ENCODE measurements around the gene GLP1R. TPM values are rescaled to one million over a fixed set of nuclear protein-coding genes. Genes with fewer than 3 reads are reported as not detected.
"Not testable (repeated sequence)": the region's sequence is repeated elsewhere in the genome, so short reads cannot be mapped to it uniquely, and the experiment has no call there.

The GLP1R gene
- total RNA-seq, 1 donor from 2014 or later = 0.03 TPM

DNA sequence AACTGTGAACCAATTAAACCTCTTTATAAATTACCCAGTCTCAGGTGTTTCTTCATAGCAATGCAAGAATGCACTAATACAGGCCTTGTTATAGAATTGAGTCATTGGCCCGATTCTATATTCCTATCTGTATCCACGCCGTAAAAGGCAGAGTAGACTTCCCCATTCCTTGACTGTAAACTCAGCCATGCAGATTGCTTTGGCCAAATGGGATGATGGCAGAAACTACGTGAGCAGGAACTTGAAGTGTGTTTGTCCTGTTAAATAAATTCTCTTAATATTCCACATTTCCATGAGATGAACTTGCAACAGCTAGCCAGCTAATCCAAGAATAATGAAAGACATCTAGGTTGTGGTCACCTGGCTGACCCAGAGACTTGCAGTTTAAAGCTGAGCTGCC, 70.3 kb downstream of the GLP1R start:
- DNase-seq (ENCODE audit: low read depth) = no peak

- no peak for DNase-seq (ENCODE audit: low read depth)
Observed at GRCh38 chr6:39124114-39124513, 75.5 kb downstream of the GLP1R start.

GRCh38 chr6:39128106-39128505, 79.5 kb downstream of the GLP1R start:
- DNase-seq (ENCODE audit: low read depth) = no peak

DNA sequence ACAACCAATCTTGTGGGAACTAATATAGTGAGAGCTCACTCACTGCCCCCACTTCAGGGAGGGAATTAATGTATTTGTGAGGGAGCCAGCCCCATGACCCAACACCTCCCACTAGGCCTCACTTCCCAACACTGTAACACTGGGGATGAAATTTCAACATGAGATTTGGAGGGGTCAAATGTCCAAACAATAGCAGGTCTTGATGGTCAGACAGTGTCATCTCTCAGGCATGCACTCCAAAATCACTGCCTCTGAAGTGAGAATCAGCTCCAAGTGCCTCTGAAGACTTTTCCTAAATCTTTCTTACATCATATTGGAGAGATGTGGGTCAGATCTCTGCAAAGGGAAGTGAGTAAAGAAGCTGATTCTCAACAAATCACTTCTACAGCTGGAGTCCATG, 80.3 kb downstream of the GLP1R start:
- no peak for DNase-seq (ENCODE audit: low read depth)

- no peak for DNase-seq (ENCODE audit: low read depth)
Observed at GRCh38 chr6:39130691-39131090, 82.1 kb downstream of the GLP1R start.

DNA sequence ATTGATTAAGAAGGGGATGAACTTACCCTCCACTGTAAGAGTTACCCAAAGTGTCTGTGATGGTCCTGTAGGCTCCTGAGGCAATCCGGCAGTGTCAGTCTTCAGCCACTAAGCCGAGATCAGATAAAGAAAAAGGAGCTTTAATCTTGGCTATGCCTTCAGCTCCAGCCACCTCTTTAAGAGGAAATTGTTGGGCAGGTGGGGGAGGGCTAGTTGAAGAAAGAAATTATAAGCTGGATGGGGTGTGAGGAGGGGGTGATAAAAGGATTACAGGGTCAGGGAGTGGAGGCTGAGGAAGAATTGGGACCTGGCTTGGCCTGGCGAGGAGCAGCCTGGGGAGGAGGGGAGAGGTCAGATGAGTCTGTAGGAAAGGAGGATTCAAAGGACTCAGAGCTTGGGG, 86.2 kb downstream of the GLP1R start:
- not testable (repeated sequence) for DNase-seq (ENCODE audit: low read depth)

DNA sequence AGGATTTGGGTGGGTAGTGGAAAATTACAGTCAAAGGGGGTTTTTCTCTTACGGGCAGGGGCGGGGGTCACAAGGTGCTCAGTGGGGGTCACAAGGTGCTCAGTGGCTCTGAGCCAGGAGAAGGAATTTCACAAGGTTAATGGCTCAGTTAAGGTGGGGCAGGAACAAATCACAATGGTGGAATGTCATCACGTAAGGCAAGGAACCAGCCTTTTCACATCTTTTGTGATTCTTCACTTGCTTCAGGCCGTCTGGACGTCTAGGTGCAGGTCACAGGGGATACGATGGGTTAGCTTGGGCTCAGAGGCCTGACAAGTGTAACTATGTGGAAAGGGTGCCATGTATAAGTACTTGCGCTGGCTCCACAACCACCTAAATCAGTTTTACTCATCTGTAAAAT, 87.6 kb downstream of the GLP1R start:
- not testable (repeated sequence) for DNase-seq (ENCODE audit: low read depth)

DNA sequence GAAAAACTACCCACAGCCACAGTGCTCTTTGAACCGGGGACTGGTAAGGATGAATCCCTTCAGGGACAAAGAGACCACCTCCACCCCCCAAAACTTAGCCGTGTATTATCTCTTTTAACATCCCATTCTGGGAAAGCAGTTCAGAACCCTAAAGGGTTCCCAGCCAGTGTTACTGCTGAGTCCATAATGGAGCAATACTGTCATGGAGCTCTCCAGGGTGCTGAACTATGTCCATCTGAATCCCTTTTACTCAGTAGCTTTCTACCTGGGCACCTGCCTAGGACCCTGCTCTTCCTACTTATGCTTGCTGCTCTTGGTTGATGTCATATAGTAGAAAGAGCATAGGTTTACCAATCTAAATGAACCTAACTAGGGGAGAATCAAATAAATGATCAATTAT, 88.7 kb downstream of the GLP1R start:
- DNase-seq (ENCODE audit: low read depth) = peak; percentile 47

Other genes starting within 250 kb of the GLP1R start
- 15.2 and 16.1 TPM in 2 replicates for gene SAYSD1, start 66.4 kb downstream of the GLP1R start, total RNA-seq
- not detected in 2 replicates for gene KCNK5, start 180.7 kb downstream of the GLP1R start, total RNA-seq

Measured in myocyte (in vitro differentiated cells).